GM06990 (cell line): ENCODE data around the gene GDF10.

ENCODE experiments used
- DNase-seq: peaks from one replicate; pipeline ENCODE4 v3.0.0-alpha.2; 2011; ENCODE audit not compliant: insufficient read length; ENCODE audit errors: extremely low read depth
- H3K27me3 ChIP-seq: replicated peaks from 2 replicates; pipeline ENCODE4 v1.6.0; 2011; ENCODE audit warnings: low read length; ENCODE audit not compliant: control insufficient read depth, insufficient read depth
- H3K36me3 ChIP-seq: 2 replicates; pipeline ENCODE4 v1.5.1; 2011; ENCODE audit warnings: low read length; ENCODE audit not compliant: control insufficient read depth, insufficient read depth
- H3K4me3 ChIP-seq: replicated peaks from 2 replicates; pipeline ENCODE4 v1.5.1; 2011; ENCODE audit warnings: low read depth, mild to moderate bottlenecking, control low read depth, low read length
- TF ChIP-seq, protein P1 (sequence below): IDR thresholded peaks from 2 replicates; pipeline ENCODE4 v1.5.1; 2011; ENCODE audit warnings: low read length, control low read depth, mild to moderate bottlenecking, inconsistent platforms; ENCODE audit not compliant: insufficient read depth, poor library complexity, severe bottlenecking

GDF10 gene

DNA sequence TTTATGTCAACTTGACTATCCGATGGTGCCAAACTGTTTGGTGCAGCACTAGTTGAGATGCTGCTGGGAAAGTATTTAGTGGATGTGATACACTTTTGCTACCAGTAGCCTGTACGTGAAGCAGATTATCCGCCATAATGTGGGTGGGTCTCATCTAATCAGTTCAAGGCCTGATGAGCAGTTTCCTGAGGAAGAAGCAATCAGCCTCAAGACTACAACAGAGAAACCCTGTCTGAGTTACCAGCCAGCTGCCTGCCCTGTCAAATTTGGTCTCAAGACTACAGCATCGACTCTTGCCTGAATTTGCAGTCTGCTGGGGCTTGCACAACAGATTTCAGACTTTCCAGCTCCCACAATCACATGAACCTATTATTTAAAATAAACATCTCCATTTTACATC, 37.3 kb downstream of the GDF10 start:
- DNase-seq = no peak
- TF ChIP-seq, protein P1, sequence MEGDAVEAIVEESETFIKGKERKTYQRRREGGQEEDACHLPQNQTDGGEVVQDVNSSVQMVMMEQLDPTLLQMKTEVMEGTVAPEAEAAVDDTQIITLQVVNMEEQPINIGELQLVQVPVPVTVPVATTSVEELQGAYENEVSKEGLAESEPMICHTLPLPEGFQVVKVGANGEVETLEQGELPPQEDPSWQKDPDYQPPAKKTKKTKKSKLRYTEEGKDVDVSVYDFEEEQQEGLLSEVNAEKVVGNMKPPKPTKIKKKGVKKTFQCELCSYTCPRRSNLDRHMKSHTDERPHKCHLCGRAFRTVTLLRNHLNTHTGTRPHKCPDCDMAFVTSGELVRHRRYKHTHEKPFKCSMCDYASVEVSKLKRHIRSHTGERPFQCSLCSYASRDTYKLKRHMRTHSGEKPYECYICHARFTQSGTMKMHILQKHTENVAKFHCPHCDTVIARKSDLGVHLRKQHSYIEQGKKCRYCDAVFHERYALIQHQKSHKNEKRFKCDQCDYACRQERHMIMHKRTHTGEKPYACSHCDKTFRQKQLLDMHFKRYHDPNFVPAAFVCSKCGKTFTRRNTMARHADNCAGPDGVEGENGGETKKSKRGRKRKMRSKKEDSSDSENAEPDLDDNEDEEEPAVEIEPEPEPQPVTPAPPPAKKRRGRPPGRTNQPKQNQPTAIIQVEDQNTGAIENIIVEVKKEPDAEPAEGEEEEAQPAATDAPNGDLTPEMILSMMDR = no peak
- Histone ChIP-seq H3K27me3 (peaks cover 1% of the 10 kb centered on the region; the same call in 1 of the 2 replicates), H3K36me3 (no peaks in the 10 kb centered on the region), H3K4me3 (no peak overlapping the region)

DNA sequence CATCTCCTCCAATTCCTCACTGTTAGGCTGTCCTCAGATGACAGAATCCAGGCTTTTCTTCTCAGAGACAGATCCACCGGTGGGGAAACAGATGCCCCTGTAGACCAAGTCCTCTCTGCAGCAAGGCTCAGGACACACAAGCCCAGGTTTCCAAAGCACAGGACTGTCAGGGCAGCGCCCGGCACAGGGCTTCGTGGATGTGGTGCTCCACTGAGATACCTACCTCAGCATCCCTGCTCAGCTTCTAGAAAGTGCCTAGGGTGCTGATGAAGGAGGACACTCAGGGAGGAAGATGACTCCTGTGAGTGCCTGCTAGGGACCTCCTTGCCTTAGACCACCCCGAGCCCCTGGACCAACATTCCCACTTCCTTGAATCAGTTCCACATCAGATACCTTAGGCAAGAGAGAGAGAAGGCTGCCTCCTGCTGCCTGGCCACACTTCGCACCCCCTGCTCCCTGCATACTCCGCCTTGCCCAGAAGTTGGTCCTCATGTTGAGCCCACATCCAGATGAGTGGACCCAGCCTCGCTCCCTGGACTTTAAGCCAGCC, 39.3 kb downstream of the GDF10 start:
- no peak overlapping the region for H3K4me3 ChIP-seq
- TF ChIP-seq, protein P1 = no peak
- H3K27me3 ChIP-seq = peaks cover 1% of the 10 kb centered on the region; the same call in 1 of the 2 replicates
- H3K36me3 ChIP-seq = no peaks in the 10 kb centered on the region
- no peak for DNase-seq

DNA sequence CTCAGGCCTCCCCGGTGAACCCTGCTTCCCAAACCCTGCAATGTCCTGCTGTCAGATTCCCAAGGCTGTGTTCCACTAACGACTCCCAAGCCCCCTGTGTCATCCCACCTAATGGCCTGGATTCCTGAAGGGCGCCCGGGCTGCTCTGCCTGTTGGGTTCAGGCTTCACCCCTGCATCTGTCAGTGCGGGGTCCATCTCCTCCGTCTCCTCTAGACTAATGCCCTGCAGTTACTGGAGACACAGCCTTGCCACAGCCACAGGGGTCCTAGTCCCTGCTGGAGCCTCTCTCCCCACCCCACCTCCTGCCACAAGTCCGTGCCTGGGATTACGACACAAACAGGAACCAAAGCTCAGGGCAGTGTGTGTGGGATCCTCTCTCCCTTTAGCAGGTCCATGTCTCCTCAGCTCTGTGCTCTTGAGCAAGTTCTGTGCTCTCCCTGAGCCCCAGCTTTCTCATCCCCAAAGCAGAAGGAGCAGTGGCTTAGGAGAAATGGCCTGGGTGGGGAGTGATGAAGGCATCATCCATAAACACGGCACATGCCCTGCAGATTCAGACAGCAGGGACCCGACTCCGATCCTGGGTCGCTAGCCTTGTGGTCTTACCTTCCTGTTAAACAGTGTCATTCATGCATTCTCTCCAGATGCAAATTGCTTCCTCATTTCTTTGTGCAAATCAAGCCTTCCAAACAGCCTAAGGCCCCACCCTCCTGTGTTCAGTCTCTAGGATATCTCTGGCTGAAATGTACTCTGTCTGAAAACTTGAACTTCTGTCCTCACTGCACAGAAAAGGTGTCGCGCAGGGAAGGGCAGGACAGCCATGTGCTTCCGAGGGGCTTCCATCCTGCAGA, 40.0 kb downstream of the GDF10 start:
- TF ChIP-seq, protein P1 = no peak
- no peak overlapping the region for H3K4me3 ChIP-seq
- peaks cover 1% of the 10 kb centered on the region; the same call in 1 of the 2 replicates for H3K27me3 ChIP-seq
- no peaks in the 10 kb centered on the region for H3K36me3 ChIP-seq
- DNase-seq = peak; percentile 22

DNA sequence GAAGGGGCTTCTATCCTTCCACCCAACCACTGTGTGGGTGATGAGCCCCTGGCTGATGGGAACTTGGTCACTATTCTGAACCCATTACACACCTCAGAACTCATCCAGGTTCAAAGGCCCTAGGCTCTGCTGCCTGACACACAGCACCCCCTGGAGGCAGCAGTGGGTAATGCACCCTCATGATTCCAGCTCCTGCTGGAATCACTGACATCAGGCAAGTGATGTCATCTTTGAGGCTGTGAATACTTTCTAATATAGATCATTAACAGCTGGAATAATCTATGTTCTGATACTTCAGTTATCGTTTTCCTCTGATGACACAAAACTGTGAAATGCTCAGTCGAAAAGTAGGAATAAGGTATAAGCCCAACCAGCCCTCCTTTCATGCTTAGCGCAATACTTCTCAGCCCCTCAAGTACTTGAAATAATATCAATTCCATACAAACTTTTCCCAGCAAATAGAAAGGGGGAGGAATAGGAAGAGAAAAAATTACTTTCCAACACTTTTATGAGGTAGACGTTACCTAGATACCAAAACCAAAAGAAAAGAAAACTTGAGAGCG, 40.7 kb downstream of the GDF10 start:
- DNase-seq = no peak
- TF ChIP-seq, protein P1 = peak; percentile 97
- Histone ChIP-seq H3K36me3 (no peaks in the 10 kb centered on the region), H3K27me3 (no peaks in the 10 kb centered on the region; the same call in 1 of the 2 replicates), H3K4me3 (no peak overlapping the region)

- no peaks in the 10 kb centered on the region for H3K36me3 ChIP-seq
- H3K4me3 ChIP-seq = no peak overlapping the region
- H3K27me3 ChIP-seq = no peaks in the 10 kb centered on the region; the same call in 1 of the 2 replicates
- no peak for DNase-seq
- TF ChIP-seq, protein P1 = no peak
These were observed 45.2 kb downstream of the GDF10 start for GRCh38 chr10:47344996-47345870.
